Common myeloid progenitor, CD34-positive (primary cell): ENCODE results near the gene ADISSP.
A peak's percentile ranks its signal among the peaks of the same experiment; 100 is the strongest.

Source experiments
- CTCF ChIA-PET: fragments of 350-600 bp; sonication (Branson Sonifier 250); formaldehyde crosslinking; loops from one replicate; lab custom pipeline; 2021; ENCODE audit warnings: antibody characterized with exemption; lab: Charles Lee
- POLR2A ChIA-PET: fragments of 350-600 bp; sonication (Branson Sonifier 250); formaldehyde crosslinking; loops from one replicate; lab custom pipeline; 2021; ENCODE audit warnings: antibody characterized with exemption; lab: Charles Lee
- DNase-seq, 3 donors: peaks; one replicate each; pipeline versions ENCODE4 v3.0.0 to v3.0.0-alpha.2; 2013
- H3K27ac ChIP-seq, 2 experiments: 1 replicate in 1 of 2; 2 replicates in 1 of 2; pipeline ENCODE4 v1.7.0; 2013; ENCODE audit warnings: inconsistent platforms in 2 of 2, low read length in 2 of 2, mild to moderate bottlenecking in 2 of 2, low read depth in 1 of 2, moderate library complexity in 1 of 2; ENCODE audit not compliant: severe bottlenecking in 2 of 2, insufficient read depth in 1 of 2, poor library complexity in 1 of 2
- H3K27me3 ChIP-seq, 5 experiments: replicated peaks in 2 of 5; 1 replicate in 3 of 5; 2 replicates in 2 of 5; pipeline versions ENCODE4 v1.6.1 to v1.7.0; 2013; ENCODE audit warnings: low read length in 4 of 5, mild to moderate bottlenecking in 2 of 5, moderate library complexity in 2 of 5, inconsistent platforms in 1 of 5; ENCODE audit not compliant: insufficient read depth in 5 of 5, control insufficient read depth in 4 of 5
- H3K36me3 ChIP-seq, 4 experiments: 1 replicate in 2 of 4; 2 replicates in 2 of 4; pipeline versions ENCODE4 v1.6.1 to v1.7.0; 2013; ENCODE audit warnings: low read length in 3 of 4, control low read depth in 1 of 4, mild to moderate bottlenecking in 1 of 4; ENCODE audit not compliant: control insufficient read depth in 4 of 4, insufficient read depth in 4 of 4
- H3K4me1 ChIP-seq, 4 experiments: 1 replicate in 3 of 4; 2 replicates in 1 of 4; pipeline versions ENCODE4 v1.6.1 to v1.7.1; 2013; ENCODE audit warnings: low read length in 3 of 4, mild to moderate bottlenecking in 3 of 4, control low read depth in 1 of 4, inconsistent platforms in 1 of 4, moderate library complexity in 1 of 4; ENCODE audit not compliant: control insufficient read depth in 4 of 4, insufficient read depth in 4 of 4; ENCODE audit errors: control extremely low read depth in 1 of 4
- H3K4me3 ChIP-seq, 7 experiments: 1 replicate in 4 of 7; 2 replicates in 3 of 7; pipeline versions ENCODE4 v1.5.1 to v1.7.0; 2013; ENCODE audit warnings: mild to moderate bottlenecking in 7 of 7, low read length in 6 of 7, moderate library complexity in 6 of 7, inconsistent platforms in 2 of 7, low read depth in 2 of 7, control low read depth in 1 of 7; ENCODE audit not compliant: insufficient read depth in 4 of 7, control insufficient read depth in 1 of 7; ENCODE audit errors: extremely low read depth in 1 of 7
- H3K9me3 ChIP-seq, 5 experiments: 1 replicate in 4 of 5; 2 replicates in 1 of 5; pipeline versions ENCODE4 v1.6.1 to v1.7.1; 2013; ENCODE audit warnings: low read length in 4 of 5, mild to moderate bottlenecking in 2 of 5, inconsistent platforms in 1 of 5, low read depth in 1 of 5, moderate library complexity in 1 of 5; ENCODE audit not compliant: control insufficient read depth in 4 of 5, insufficient read depth in 2 of 5; ENCODE audit errors: control extremely low read depth in 1 of 5
- whole genome bisulfite sequencing: methylation state at CpG from one replicate; pipeline ENCODE4 v1.1.5; 2013; ENCODE audit not compliant: insufficient coverage; 5-methylcytosine and 5-hydroxymethylcytosine counted together

Gene ADISSP

DNA sequence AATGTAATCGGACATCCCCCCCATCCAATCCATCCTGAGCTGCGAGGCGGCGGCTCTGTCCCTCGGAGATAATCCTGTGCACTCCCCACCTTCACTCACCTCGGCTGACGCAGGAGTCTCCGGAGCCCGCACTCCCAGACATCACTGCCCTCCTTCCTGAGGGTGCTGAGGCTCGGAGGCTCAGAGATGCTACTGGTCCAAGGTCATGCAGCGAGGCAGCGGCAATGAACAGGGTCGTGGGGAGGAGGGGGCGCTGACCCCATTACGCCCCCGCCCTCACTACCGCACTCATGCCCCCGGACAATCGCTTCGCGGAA is 485 bp downstream of the ADISSP start:
- H3K4me3 ChIP-seq, result peak overlapping the region; percentile 37 to 89 (median 68)
- H3K4me1 ChIP-seq, result peaks cover 2 to 63% (median 35%) of the 10 kb centered on the region in 4 experiments
- H3K27ac ChIP-seq, result no peak overlapping the region
- DNase-seq, result peak in 1 of 3 donors; percentile 49
- no peaks in the 10 kb centered on the region for H3K27me3 ChIP-seq
- peaks cover 0 to 3% (median 0%) of the 10 kb centered on the region in 4 experiments for H3K36me3 ChIP-seq
- 1% methylated on average over 10 of the region's 21 CpGs for WGBS
- ChIA-PET POLR2A (no interaction called here), CTCF (interaction anchor here (1.0 to 14.5 kb wide), 4 partner anchors 9 to 51 kb away, joined by 3 to 216 read pairs (median 10); no protein-coding TSS in a partner anchor)
- no peaks in the 10 kb centered on the region for H3K9me3 ChIP-seq

- Histone ChIP-seq H3K36me3 (peaks cover 0 to 6% (median 0%) of the 10 kb centered on the region in 4 experiments), H3K27me3 (no peaks in the 10 kb centered on the region), H3K4me3 (peak overlapping the region in 5 of 7 experiments; percentile 64 to 89 (median 79)), H3K4me1 (peaks cover 2 to 63% (median 37%) of the 10 kb centered on the region in 4 experiments), H3K9me3 (no peaks in the 10 kb centered on the region), H3K27ac (no peak overlapping the region)
- POLR2A ChIA-PET, result no interaction called here
- CTCF ChIA-PET, result interaction anchor here (1.0 to 14.5 kb wide), 4 partner anchors 9 to 50 kb away, joined by 3 to 216 read pairs (median 10); no protein-coding TSS in a partner anchor
- DNase-seq, result no peak
- 18% methylated on average over 5 of the region's 9 CpGs for WGBS
Measured at GRCh38 chr20:3766422-3767109, 987 bp downstream of the ADISSP start.

DNA sequence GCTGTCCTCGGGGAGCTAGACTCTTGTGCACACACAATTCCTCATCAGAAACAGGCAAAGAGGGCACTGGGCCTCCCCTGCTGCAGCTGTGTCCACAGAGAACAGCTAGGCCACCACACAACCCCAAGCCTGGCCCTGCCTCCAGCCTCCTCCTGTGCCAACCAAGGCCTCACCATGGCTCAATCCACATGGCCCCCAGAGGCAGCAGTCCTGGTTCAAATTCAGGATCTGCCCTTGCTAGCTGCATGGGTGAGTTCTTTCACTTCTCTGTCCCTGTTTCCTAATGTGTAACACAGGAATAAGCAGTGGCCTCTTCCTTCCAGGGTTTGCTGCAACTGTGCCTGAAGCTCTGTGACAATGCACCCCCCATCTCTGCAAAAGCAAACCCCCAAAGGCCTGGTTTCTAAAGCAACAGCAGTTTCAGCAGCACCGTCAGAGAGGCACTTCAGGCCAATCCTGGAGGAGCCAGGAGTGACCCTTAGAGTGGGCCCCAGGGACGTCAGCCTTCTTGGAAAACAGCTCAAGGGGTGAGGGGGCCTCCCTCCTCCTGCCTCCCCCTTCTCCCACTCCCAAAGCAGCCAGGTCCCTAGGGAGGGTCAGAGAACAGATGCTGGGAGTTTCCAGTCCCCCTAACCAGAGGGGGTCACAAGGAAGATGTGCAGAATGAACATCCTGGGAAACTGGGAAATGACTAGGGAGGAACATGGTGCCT is 2.2 kb downstream of the ADISSP start:
- Histone ChIP-seq H3K4me1 (peaks cover 0 to 63% (median 49%) of the 10 kb centered on the region in 4 experiments), H3K36me3 (peaks cover 0 to 8% (median 0%) of the 10 kb centered on the region in 4 experiments)

DNA sequence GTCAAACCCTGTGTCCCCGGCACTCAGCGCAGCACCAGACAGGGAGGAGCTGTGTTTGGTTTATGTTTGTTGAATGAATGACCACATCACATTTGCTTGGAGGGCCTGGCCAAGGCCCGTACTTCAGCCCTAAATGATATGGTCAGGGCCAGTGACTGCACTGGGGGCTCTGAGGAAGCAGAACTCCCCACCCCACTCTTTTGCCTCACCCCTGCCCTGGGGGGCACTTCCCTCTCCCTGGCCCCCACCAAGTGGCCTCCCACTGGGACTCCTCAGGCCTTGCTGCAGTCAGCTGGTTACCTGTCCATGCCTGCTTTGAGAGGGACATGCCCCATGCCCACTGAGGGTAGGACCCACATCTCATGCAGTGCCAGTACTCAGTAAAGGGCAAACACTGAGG is 2.9 kb downstream of the ADISSP start:
- H3K36me3 ChIP-seq, result peaks cover 0 to 10% (median 0%) of the 10 kb centered on the region in 4 experiments
- ChIA-PET CTCF (interaction anchor here (1.3 to 14.5 kb wide), 5 partner anchors 11 to 54 kb away, joined by 3 to 216 read pairs (median 5); no protein-coding TSS in a partner anchor), POLR2A (no interaction called here)
- no peaks in the 10 kb centered on the region for H3K9me3 ChIP-seq
- H3K27ac ChIP-seq, result no peak overlapping the region
- H3K4me3 ChIP-seq, result no peak overlapping the region
- 100% methylated on average over 1 of the region's 3 CpGs for WGBS
- no peaks in the 10 kb centered on the region for H3K27me3 ChIP-seq
- DNase-seq, result no peak
- H3K4me1 ChIP-seq, result peaks cover 0 to 56% (median 51%) of the 10 kb centered on the region in 4 experiments

More for the DNA sequence above, 2.2 kb downstream of the ADISSP start:
- no peak overlapping the region for H3K27ac ChIP-seq
- H3K4me3 ChIP-seq, result no peak overlapping the region
- POLR2A ChIA-PET, result no interaction called here
- no peaks in the 10 kb centered on the region for H3K27me3 ChIP-seq
- DNase-seq, result no peak
- no peaks in the 10 kb centered on the region for H3K9me3 ChIP-seq
- WGBS, result 83% methylated on average over 3 of the region's 3 CpGs
- CTCF ChIA-PET, result interaction anchor here (1.4 to 14.5 kb wide), 5 partner anchors 10 to 54 kb away, joined by 3 to 216 read pairs (median 7); no protein-coding TSS in a partner anchor

- DNase-seq, result no peak
- 95% methylated on average over 8 of the region's 8 CpGs for WGBS
- no peak overlapping the region for H3K4me3 ChIP-seq
- ChIA-PET CTCF (interaction anchor here (1.3 to 14.5 kb wide), 3 partner anchors 13 to 53 kb away, joined by 3 to 216 read pairs (median 5); no protein-coding TSS in a partner anchor), POLR2A (no interaction called here)
- H3K27ac ChIP-seq, result no peak overlapping the region
- H3K27me3 ChIP-seq, result no peaks in the 10 kb centered on the region
- H3K4me1 ChIP-seq, result peaks cover 0 to 51% (median 49%) of the 10 kb centered on the region in 4 experiments
- H3K9me3 ChIP-seq, result no peaks in the 10 kb centered on the region
- H3K36me3 ChIP-seq, result peaks cover 0 to 17% (median 2%) of the 10 kb centered on the region in 4 experiments
Measured at GRCh38 chr20:3763671-3764601, 3.6 kb downstream of the ADISSP start.

GRCh38 chr20:3760655-3761348 is 6.8 kb downstream of the ADISSP start:
- ChIA-PET CTCF (interaction anchor here (0.9 to 2.8 kb wide), 7 partner anchors 11 to 58 kb away, joined by 3 to 27 read pairs (median 4); partner anchors contain the start of gene CENPB), POLR2A (no interaction called here)
- H3K27me3 ChIP-seq, result no peaks in the 10 kb centered on the region
- H3K9me3 ChIP-seq, result no peaks in the 10 kb centered on the region
- peak; percentile 39 to 83 (median 77) for DNase-seq
- H3K4me3 ChIP-seq, result peak overlapping the region in 3 of 7 experiments; percentile 14 to 36 (median 23)
- peaks cover 0 to 29% (median 22%) of the 10 kb centered on the region in 4 experiments for H3K4me1 ChIP-seq
- 52% methylated on average over 8 of the region's 10 CpGs for WGBS
- peak overlapping the region; percentile 9 to 62 for H3K27ac ChIP-seq
- peaks cover 0 to 37% (median 9%) of the 10 kb centered on the region in 4 experiments for H3K36me3 ChIP-seq
